K562 (cell line): ENCODE results near the gene ARHGAP35. TPM values are rescaled to one million over a fixed set of nuclear protein-coding genes. Genes with fewer than 3 reads are reported as not detected.

Experiments used
- ATAC-seq: fragments of 200-7000 bp; cut with Tn5 transposase; 3 replicates; pipeline ENCODE4 v1.9.1; 2020; ENCODE audit warnings: moderate library complexity
- BruUV-seq: library from RNA; stranded (reverse); fragments of 400-500 nt; replicated peaks from 2 replicates; lab custom pipeline; 2021; lab: Mats Ljungman, UMichigan
- CTCF ChIA-PET: fragments of 300-600 bp; formaldehyde crosslinking; extraction: SDS; loops from one replicate; lab custom pipeline; 2021; ENCODE audit warnings: low intra/inter-chr PET ratio; lab: Yijun Ruan, JAX
- POLR2A ChIA-PET: fragments of 300-600, 350-650 bp; sonication (Branson Sonifier 250); formaldehyde crosslinking; extraction: SDS; loops from one replicate; lab custom pipeline; 2021; ENCODE audit warnings: antibody characterized with exemption, inconsistent platforms; lab: Yijun Ruan, JAX
- DNase-seq, 4 experiments: peaks; one replicate each; pipeline versions ENCODE4 v3.0.0 to v3.0.0-alpha.2; 2011 to 2018; ENCODE audit warnings: low spot score in 3 of 4, mixed read lengths in 3 of 4; ENCODE audit errors: extremely low read depth in 1 of 4
- FAIRE-seq: peaks from 2 replicates; lab custom pipeline; 2011; peaks lifted over from hg19 to GRCh38; lab: Jason Lieb, UNC
- H2AFZ ChIP-seq: 2 replicates; pipeline ENCODE4 v1.6.0; 2011; ENCODE audit warnings: low read depth, low read length, control low read depth, inconsistent platforms
- H3K27ac ChIP-seq: fragments of 200-600 bp; 3 replicates; pipeline ENCODE4 v1.8.0; 2011; ENCODE audit warnings: low read depth, mild to moderate bottlenecking, control low read depth, inconsistent platforms, low read length, moderate library complexity, mixed read lengths; ENCODE audit errors: extremely low read depth
- H3K27me3 ChIP-seq, 2 experiments: fragments of 300-600 bp in 1 of 2; 2 replicates in 1 of 2; 3 replicates in 1 of 2; pipeline versions ENCODE4 v1.6.0 to v1.8.0; 2011; ENCODE audit warnings: inconsistent platforms in 2 of 2, low read length in 2 of 2, mild to moderate bottlenecking in 1 of 2, mixed read lengths in 1 of 2, moderate library complexity in 1 of 2; ENCODE audit not compliant: control insufficient read depth in 2 of 2, insufficient read depth in 2 of 2
- H3K36me3 ChIP-seq: fragments of 300-600 bp; 3 replicates; pipeline ENCODE4 v1.8.0; 2011; ENCODE audit warnings: mild to moderate bottlenecking, low read length, inconsistent platforms; ENCODE audit not compliant: control insufficient read depth, insufficient read depth
- H3K4me1 ChIP-seq, 2 experiments: fragments of 200-600 bp in 1 of 2; replicated peaks in 1 of 2; 2 replicates in 1 of 2; 3 replicates in 1 of 2; pipeline versions ENCODE4 v1.5.1 to v1.8.0; 2011; ENCODE audit warnings: inconsistent platforms in 2 of 2, low read length in 2 of 2, mild to moderate bottlenecking in 1 of 2, mixed read lengths in 1 of 2, moderate library complexity in 1 of 2; ENCODE audit not compliant: control insufficient read depth in 2 of 2, insufficient read depth in 2 of 2
- H3K4me2 ChIP-seq: 2 replicates; pipeline ENCODE4 v1.6.1; 2011; ENCODE audit warnings: low read length, control low read depth, inconsistent platforms, mixed read lengths; ENCODE audit not compliant: insufficient read depth
- H3K4me3 ChIP-seq: fragments of 200-600 bp; sonication (generic), shearing (Covaris generic); 2 replicates; pipeline ENCODE4 v1.5.1; 2016; ENCODE audit warnings: control low read depth, inconsistent platforms
- H3K79me2 ChIP-seq: fragments of 200-600 bp; 3 replicates; pipeline ENCODE4 v1.8.0; 2011; ENCODE audit warnings: low read length, inconsistent platforms; ENCODE audit not compliant: control insufficient read depth, insufficient read depth
- H3K9ac ChIP-seq, 2 experiments: 2 replicates each; pipeline versions ENCODE4 v1.6.0 to v1.6.1; 2011; ENCODE audit warnings: low read depth in 2 of 2, low read length in 2 of 2, control low read depth in 1 of 2, inconsistent platforms in 1 of 2, mild to moderate bottlenecking in 1 of 2, mixed read lengths in 1 of 2; ENCODE audit not compliant: insufficient read depth in 1 of 2
- H3K9me1 ChIP-seq: one replicate; pipeline ENCODE4 v1.6.0; 2011; ENCODE audit warnings: inconsistent platforms, mild to moderate bottlenecking, low read length, moderate library complexity; ENCODE audit not compliant: control insufficient read depth, insufficient read depth
- H3K9me3 ChIP-seq: replicated peaks from 2 replicates; pipeline ENCODE4 v1.5.1; 2011; ENCODE audit warnings: low read depth, low read length, inconsistent platforms; ENCODE audit not compliant: control insufficient read depth, insufficient read depth
- H4K20me1 ChIP-seq: replicated peaks from 2 replicates; pipeline ENCODE4 v1.6.1; 2011; ENCODE audit warnings: low read length, inconsistent platforms, mixed read lengths; ENCODE audit not compliant: control insufficient read depth, insufficient read depth
- ATF2 ChIP-seq: sonication (generic); formaldehyde crosslinking; IDR thresholded peaks from 2 replicates; pipeline ENCODE4 v1.8.1; 2022; ENCODE audit warnings: missing genetic modification reagents
- CBFB ChIP-seq: sonication (generic); formaldehyde crosslinking; IDR thresholded peaks from 2 replicates; pipeline ENCODE4 v1.4.0; 2020; ENCODE audit warnings: mild to moderate bottlenecking, missing genetic modification reagents
- CTCF ChIP-seq, 3 experiments: IDR thresholded peaks in 2 of 3; conservative IDR thresholded peaks in 1 of 3; 2 replicates each; pipeline ENCODE4 v1.5.1; 2011 to 2012; ENCODE audit warnings: low read length in 3 of 3, mild to moderate bottlenecking in 3 of 3, control low read depth in 2 of 3, improper control_type of control experiment in 1 of 3, inconsistent platforms in 1 of 3, low read depth in 1 of 3, mixed read lengths in 1 of 3, moderate library complexity in 1 of 3; ENCODE audit not compliant: insufficient read depth in 2 of 3
- FOXO4 ChIP-seq: fragments of 450-650 bp; formaldehyde crosslinking; IDR thresholded peaks from 2 replicates; pipeline ENCODE4 v1.4.0; 2020; ENCODE audit warnings: mild to moderate bottlenecking, moderate library complexity
- PKNOX1 ChIP-seq: fragments of 450-650 bp; IDR thresholded peaks from 2 replicates; pipeline ENCODE4 v1.6.1; 2016
- TRIM24 ChIP-seq, 2 experiments: fragments of 450-650 bp; IDR thresholded peaks; 2 replicates each; pipeline ENCODE4 v1.6.1; 2016
- UBTF ChIP-seq, 2 experiments: IDR thresholded peaks; 2 replicates each; pipeline ENCODE4 v1.6.1; 2012; ENCODE audit warnings: improper control_type of control experiment in 2 of 2, low read depth in 2 of 2, low read length in 2 of 2, borderline replicate concordance in 1 of 2
- ZBTB33 ChIP-seq: sonication (generic); formaldehyde crosslinking; IDR thresholded peaks from 2 replicates; pipeline ENCODE4 v1.8.1; 2023; ENCODE audit warnings: mild to moderate bottlenecking, missing genetic modification reagents
- WGBS: fragments of 100-300 bp; shearing (Covaris generic); methylation state at CpG from one replicate; pipeline ENCODE4 v1.1.6; 2016; ENCODE audit warnings: low coverage, mixed read lengths; ENCODE audit not compliant: insufficient coverage; ENCODE audit errors: missing lambda C conversion rate; 5-methylcytosine and 5-hydroxymethylcytosine counted together
- in situ Hi-C: fragments of 300-500 bp; cut with MboI; formaldehyde crosslinking; loops from 4 replicates; pipeline ENCODE4 v1.15.0; 2018; ENCODE audit warnings: inconsistent platforms, mixed read lengths
- intact Hi-C: fragments of 100-400 bp; cut with micrococcal nuclease; formaldehyde crosslinking; loops from 2 replicates; pipeline ENCODE4 v1.14.2; 2022
- polyA plus RNA-seq, 8 experiments: library from polyadenylated mRNA; depleted of rRNA in 4 of 8; stranded (reverse) in 5 of 8; unstranded in 3 of 8; fragments of >200 nt; fragmentation: Nextera tagmentation in 2 of 8; fragmentation: Illumina TruSeq in 1 of 8; extraction: Ambion mirVana in 2 of 8; extraction: Trizol in 1 of 8; gene quantifications; 2 replicates each; pipeline versions ENCODE4 v1.2.1 to v1.2.3, GENCODE V29; 2011 to 2014; ENCODE audit warnings: inconsistent platforms in 1 of 8, missing spikeins in 1 of 8
- total RNA-seq, 7 experiments: library from RNA; depleted of rRNA in 6 of 7; stranded (reverse); fragments of >200 nt in 6 of 7; fragmentation: Illumina TruSeq in 2 of 7; extraction: Trizol in 2 of 7; gene quantifications; 2 replicates each; pipeline versions ENCODE4 v1.2.1 to v1.2.3, GENCODE V29; 2011 to 2021; ENCODE audit warnings: low replicate concordance in 1 of 7

The ARHGAP35 gene
- total and polyA plus RNA-seq, 9 of the 15 experiments (the other 6 are each of a cell fraction or from before 2014, with no cell fraction given), result 0.27 to 26.4 (median 10.2) TPM

GRCh38 chr19:46824890-46825730 lies 35.7 kb upstream of the ARHGAP35 start:
- Histone ChIP-seq H3K9me3 (no peaks in the 10 kb centered on the region), H3K4me3 (no peak overlapping the region), H3K27me3 (no peaks in the 10 kb centered on the region), H3K9me1 (no peaks in the 10 kb centered on the region), H3K9ac (no peak overlapping the region), H4K20me1 (no peaks in the 10 kb centered on the region), H3K79me2 (no peaks in the 10 kb centered on the region), H2AFZ (no peak overlapping the region), H3K4me1 (peaks cover under 1 to 16% of the 10 kb centered on the region in 2 experiments; a peak in 4 of 5 replicates), H3K36me3 (no peaks in the 10 kb centered on the region), H3K4me2 (no peak overlapping the region), H3K27ac (no peak overlapping the region)
- ChIA-PET POLR2A (interaction anchor here (0.7 to 1.5 kb wide), 3 partner anchors 9 to 38 kb away, joined by 3 to 4 read pairs (median 3); partner anchors contain the start of gene SLC1A5), CTCF (interaction anchor here (0.6 to 1.1 kb wide), 4 partner anchors 14 to 178 kb away, joined by 3 read pairs; no protein-coding TSS in a partner anchor)
- intact Hi-C loops (loop anchor here (5.0 kb wide), 2 partner anchors 38 to 68 kb away; partner anchors contain the start of gene SLC1A5), in situ Hi-C loops (no loop called here)
- ATAC-seq, result peak; percentile 44
- DNase-seq, result no peak
- peak; percentile 15 for FAIRE-seq
- BruUV-seq, result no TSS peak
- 61% methylated on average over 21 of the region's 21 CpGs for WGBS
- TF ChIP-seq UBTF (IDR thresholded peaks at IDR 0.05; ENCODE audit: borderline replicate concordance in 1 of 2, low read depth in 2 of 2, low read length in 2 of 2) (no peak), ZBTB33 (CRISPR knock-in tag) (peak; percentile 70), CTCF (IDR thresholded peaks at IDR 0.05 in 2 of 3, conservative IDR thresholded peaks at IDR 0.05 in 1 of 3; ENCODE audit: insufficient read depth in 2 of 3, low read depth in 1 of 3, low read length in 3 of 3) (peak in 1 of 3 experiments; percentile 57; a peak in 2 of 6 replicates), FOXO4 (CRISPR knock-in tag) (no peak), ATF2 (CRISPR knock-in tag) (no peak), TRIM24 (IDR thresholded peaks at IDR 0.05) (peak; percentile 7 to 29; a peak in 1 of 4 replicates), PKNOX1 (peak; percentile 31; the same call in 1 of the 2 replicates), CBFB (CRISPR knock-in tag) (no peak)
